Caki2 (cell line): ENCODE measurements around the gene AHSP. TPM values are rescaled to one million over a fixed set of nuclear protein-coding genes. Genes with fewer than 3 reads are reported as not detected.
"Not testable (repeated sequence)": the region's sequence is repeated elsewhere in the genome, so short reads cannot be mapped to it uniquely, and the experiment has no call there.

ENCODE experiments used
- DNase-seq: peaks from one replicate; pipeline ENCODE4 v3.0.0-alpha.2; 2015; ENCODE audit warnings: low read depth
- in situ Hi-C: cut with HindIII; loops from 2 replicates; pipeline ENCODE4 v1.10.0; 2016; ENCODE audit warnings: low sequenced_read_pairs, low pct_unique_long_range_greater_than_20kb, mixed read lengths
- total RNA-seq: library from RNA; depleted of rRNA; stranded (reverse); fragments of >200 nt; shearing (Covaris generic); gene quantifications from 2 replicates; pipeline ENCODE4 v1.2.3, GENCODE V29; 2014; ENCODE audit warnings: low replicate concordance; rRNA removed

The AHSP gene
- total RNA-seq, result not detected in 2 replicates

- no peak for DNase-seq
- in situ Hi-C loops, result no loop called here
These were observed at the start of gene AHSP for GRCh38 chr16:31527734-31528274. TSS of gene AHSP (plus strand) at chr16:31527900. CDS start at chr16:31528140, 240 bp downstream.

- in situ Hi-C loops, result no loop called here
- no peak for DNase-seq
These were observed 48.7 kb upstream of the AHSP start for GRCh38 chr16:31478956-31479355.

- in situ Hi-C loops, result no loop called here
- DNase-seq, result no peak
These were observed 47.9 kb upstream of the AHSP start for GRCh38 chr16:31479751-31480150.

- DNase-seq, result no peak
- in situ Hi-C loops, result no loop called here
These were observed 46.7 kb upstream of the AHSP start for GRCh38 chr16:31480851-31481536.

- in situ Hi-C loops, result no loop called here
- no peak for DNase-seq
These were observed 44.6 kb upstream of the AHSP start, which contains the start of gene SLC5A2 for GRCh38 chr16:31483081-31483480. TSS of gene SLC5A2 (plus strand) at chr16:31483123. CDS start at chr16:31483137, 14 bp downstream.

- DNase-seq, in situ Hi-C loops: not testable (repeated sequence)
These were observed 43.7 kb upstream of the AHSP start for GRCh38 chr16:31484048-31484447.

- peak; percentile 24 for DNase-seq
- in situ Hi-C loops, result no loop called here
These were observed 43.1 kb upstream of the AHSP start for GRCh38 chr16:31484491-31485171.

GRCh38 chr16:31485571-31485970, 42.1 kb upstream of the AHSP start:
- no peak for DNase-seq
- in situ Hi-C loops, result no loop called here

GRCh38 chr16:31486045-31486444, 41.7 kb upstream of the AHSP start:
- DNase-seq, result no peak
- in situ Hi-C loops, result no loop called here

GRCh38 chr16:31487071-31487719, 40.5 kb upstream of the AHSP start:
- in situ Hi-C loops, result no loop called here
- DNase-seq, result no peak

- peak; percentile 57 for DNase-seq
- in situ Hi-C loops, result no loop called here
These were observed 39.8 kb upstream of the AHSP start for GRCh38 chr16:31487720-31488467.

GRCh38 chr16:31488468-31489297, 39.0 kb upstream of the AHSP start:
- in situ Hi-C loops, result no loop called here
- DNase-seq, result no peak

GRCh38 chr16:31489298-31489564, 38.5 kb upstream of the AHSP start:
- in situ Hi-C loops, result no loop called here
- DNase-seq, result no peak

- in situ Hi-C loops, result no loop called here
- DNase-seq, result no peak
These were observed 37.8 kb upstream of the AHSP start for GRCh38 chr16:31489616-31490584.

- in situ Hi-C loops, result no loop called here
- no peak for DNase-seq
These were observed 35.8 kb upstream of the AHSP start for GRCh38 chr16:31491778-31492418.

GRCh38 chr16:31493506-31494125, 34.1 kb upstream of the AHSP start:
- in situ Hi-C loops, result no loop called here
- DNase-seq, result no peak
